HEK293 (cell line): ENCODE measurements around the gene FGD3.

Experiments
- CTCF ChIA-PET: fragments of 350-600 bp; formaldehyde crosslinking; extraction: SDS; loops from one replicate; lab custom pipeline; 2021; ENCODE audit warnings: antibody characterized with exemption; lab: Yijun Ruan, JAX
- POLR2A ChIA-PET: fragments of 300-600 bp; formaldehyde crosslinking; extraction: SDS; loops from one replicate; lab custom pipeline; 2020; ENCODE audit warnings: antibody characterized with exemption, inconsistent platforms; lab: Yijun Ruan, JAX
- H3K27ac ChIP-seq: fragments of 200-500 bp; sonication (Bioruptor generic); 2 replicates; pipeline ENCODE4 v1.5.1; 2014; ENCODE audit warnings: low read depth, low read length, control low read depth, inconsistent platforms; ENCODE audit errors: extremely low read depth
- H3K36me3 ChIP-seq, 2 experiments: fragments of 200-500 bp in 1 of 2; sonication (Bioruptor generic) in 1 of 2; 1 replicate in 1 of 2; 2 replicates in 1 of 2; pipeline ENCODE4 v1.5.1; 2014 to 2017; ENCODE audit warnings: inconsistent platforms in 2 of 2, low read length in 2 of 2; ENCODE audit not compliant: control insufficient read depth in 2 of 2, insufficient read depth in 1 of 2
- H3K4me1 ChIP-seq: fragments of 200-500 bp; sonication (Bioruptor generic); 2 replicates; pipeline ENCODE4 v1.5.1; 2014; ENCODE audit warnings: mild to moderate bottlenecking, low read length, inconsistent platforms; ENCODE audit not compliant: control insufficient read depth, insufficient read depth
- H3K4me3 ChIP-seq: 2 replicates; pipeline ENCODE4 v1.5.1; 2011; ENCODE audit warnings: low read depth, mild to moderate bottlenecking, control low read depth, low read length, moderate library complexity
- H3K9me3 ChIP-seq: fragments of 200-500 bp; sonication (Bioruptor generic); 2 replicates; pipeline ENCODE4 v1.5.1; 2014; ENCODE audit warnings: low read depth, low read length, inconsistent platforms; ENCODE audit not compliant: control insufficient read depth, insufficient read depth
- GFI1B ChIP-seq: fragments of 450-650 bp; formaldehyde crosslinking; IDR thresholded peaks from 2 replicates; pipeline ENCODE4 v1.5.1; 2016; ENCODE audit warnings: missing biosample characterization, missing genetic modification characterization
- KLF7 ChIP-seq: fragments of 450-650 bp; formaldehyde crosslinking; IDR thresholded peaks from 2 replicates; pipeline ENCODE4 v1.5.1; 2016; ENCODE audit warnings: missing biosample characterization, missing genetic modification characterization, borderline replicate concordance
- PRDM10 ChIP-seq: fragments of 450-650 bp; formaldehyde crosslinking; IDR thresholded peaks from 2 replicates; pipeline ENCODE4 v1.5.1; 2016; ENCODE audit warnings: missing biosample characterization, missing genetic modification characterization
- SCRT1 ChIP-seq: fragments of 450-650 bp; formaldehyde crosslinking; IDR thresholded peaks from 2 replicates; pipeline ENCODE4 v1.5.1; 2016; ENCODE audit warnings: missing biosample characterization, missing genetic modification characterization, borderline replicate concordance
- ZBTB17 ChIP-seq: fragments of 450-650 bp; formaldehyde crosslinking; IDR thresholded peaks from 2 replicates; pipeline ENCODE4 v1.5.1; 2016; ENCODE audit warnings: missing biosample characterization, missing genetic modification characterization
- ZNF114 ChIP-seq: fragments of 450-650 bp; formaldehyde crosslinking; IDR thresholded peaks from 2 replicates; pipeline ENCODE4 v1.5.0; 2017; ENCODE audit warnings: missing biosample characterization, missing genetic modification characterization
- ZNF132 ChIP-seq: fragments of 450-650 bp; formaldehyde crosslinking; IDR thresholded peaks from 2 replicates; pipeline ENCODE4 v1.5.1; 2017; ENCODE audit warnings: missing biosample characterization, missing genetic modification characterization, borderline replicate concordance
- ZNF169 ChIP-seq: fragments of 450-650 bp; formaldehyde crosslinking; IDR thresholded peaks from 2 replicates; pipeline ENCODE4 v1.5.1; 2016; ENCODE audit warnings: missing biosample characterization, missing genetic modification characterization
- ZNF223 ChIP-seq: fragments of 450-650 bp; formaldehyde crosslinking; IDR thresholded peaks from 2 replicates; pipeline ENCODE4 v1.5.1; 2016; ENCODE audit warnings: missing biosample characterization, missing genetic modification characterization
- ZNF23 ChIP-seq: fragments of 450-650 bp; formaldehyde crosslinking; IDR thresholded peaks from 2 replicates; pipeline ENCODE4 v1.5.1; 2016; ENCODE audit warnings: missing biosample characterization, missing genetic modification characterization, borderline replicate concordance
- ZNF239 ChIP-seq: fragments of 450-650 bp; formaldehyde crosslinking; IDR thresholded peaks from 2 replicates; pipeline ENCODE4 v1.5.1; 2016; ENCODE audit warnings: missing biosample characterization, missing genetic modification characterization
- ZNF335 ChIP-seq: fragments of 450-650 bp; formaldehyde crosslinking; conservative IDR thresholded peaks from 2 replicates; pipeline ENCODE4 v1.5.1; 2016; ENCODE audit warnings: missing biosample characterization, missing genetic modification characterization
- ZNF398 ChIP-seq: fragments of 450-650 bp; formaldehyde crosslinking; IDR thresholded peaks from 2 replicates; pipeline ENCODE4 v1.5.1; 2017; ENCODE audit warnings: missing biosample characterization, missing genetic modification characterization
- ZNF426 ChIP-seq: fragments of 450-650 bp; formaldehyde crosslinking; IDR thresholded peaks from 2 replicates; pipeline ENCODE4 v1.5.1; 2017; ENCODE audit warnings: missing biosample characterization, missing genetic modification characterization, mild to moderate bottlenecking, inconsistent platforms, moderate library complexity
- ZNF433 ChIP-seq: fragments of 450-650 bp; formaldehyde crosslinking; IDR thresholded peaks from 2 replicates; pipeline ENCODE4 v1.5.1; 2016; ENCODE audit warnings: missing biosample characterization, missing genetic modification characterization, low read depth
- ZNF473 ChIP-seq: fragments of 450-650 bp; formaldehyde crosslinking; IDR thresholded peaks from 2 replicates; pipeline ENCODE4 v1.5.1; 2017; ENCODE audit warnings: missing biosample characterization, missing genetic modification characterization
- ZNF521 ChIP-seq: fragments of 450-650 bp; formaldehyde crosslinking; IDR thresholded peaks from 2 replicates; pipeline ENCODE4 v1.5.1; 2017; ENCODE audit warnings: missing biosample characterization, mild to moderate bottlenecking, missing genetic modification characterization
- ZNF660 ChIP-seq: fragments of 450-650 bp; IDR thresholded peaks from 2 replicates; pipeline ENCODE4 v1.5.1; 2018; ENCODE audit warnings: missing biosample characterization, mild to moderate bottlenecking, missing genetic modification characterization
- ZNF792 ChIP-seq: fragments of 450-650 bp; formaldehyde crosslinking; IDR thresholded peaks from 2 replicates; pipeline ENCODE4 v1.5.1; 2016; ENCODE audit warnings: missing biosample characterization, missing genetic modification characterization
- TF ChIP-seq, protein P1 (sequence below): fragments of 450-650 bp; formaldehyde crosslinking; IDR thresholded peaks from 2 replicates; pipeline ENCODE4 v1.5.1; 2016; ENCODE audit warnings: missing biosample characterization, missing genetic modification characterization
- TF ChIP-seq, protein P2 (sequence below): fragments of 450-650 bp; formaldehyde crosslinking; IDR thresholded peaks from 2 replicates; pipeline ENCODE4 v1.5.1; 2016; ENCODE audit warnings: missing biosample characterization, missing genetic modification characterization

The FGD3 gene

GRCh38 chr9:93061791-93062763 is 114.8 kb downstream of the FGD3 start (continued):
- TF ChIP-seq, protein P1, sequence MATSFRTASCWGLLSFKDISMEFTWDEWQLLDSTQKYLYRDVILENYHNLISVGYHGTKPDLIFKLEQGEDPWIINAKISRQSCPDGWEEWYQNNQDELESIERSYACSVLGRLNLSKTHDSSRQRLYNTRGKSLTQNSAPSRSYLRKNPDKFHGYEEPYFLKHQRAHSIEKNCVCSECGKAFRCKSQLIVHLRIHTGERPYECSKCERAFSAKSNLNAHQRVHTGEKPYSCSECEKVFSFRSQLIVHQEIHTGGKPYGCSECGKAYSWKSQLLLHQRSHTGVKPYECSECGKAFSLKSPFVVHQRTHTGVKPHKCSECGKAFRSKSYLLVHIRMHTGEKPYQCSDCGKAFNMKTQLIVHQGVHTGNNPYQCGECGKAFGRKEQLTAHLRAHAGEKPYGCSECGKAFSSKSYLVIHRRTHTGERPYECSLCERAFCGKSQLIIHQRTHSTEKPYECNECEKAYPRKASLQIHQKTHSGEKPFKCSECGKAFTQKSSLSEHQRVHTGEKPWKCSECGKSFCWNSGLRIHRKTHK (tag by site-specific recombination): no peak
- TF ChIP-seq ZNF114 (tag by site-specific recombination) (no peak), ZNF169 (tag by site-specific recombination) (no peak), ZNF792 (no peak)

DNA sequence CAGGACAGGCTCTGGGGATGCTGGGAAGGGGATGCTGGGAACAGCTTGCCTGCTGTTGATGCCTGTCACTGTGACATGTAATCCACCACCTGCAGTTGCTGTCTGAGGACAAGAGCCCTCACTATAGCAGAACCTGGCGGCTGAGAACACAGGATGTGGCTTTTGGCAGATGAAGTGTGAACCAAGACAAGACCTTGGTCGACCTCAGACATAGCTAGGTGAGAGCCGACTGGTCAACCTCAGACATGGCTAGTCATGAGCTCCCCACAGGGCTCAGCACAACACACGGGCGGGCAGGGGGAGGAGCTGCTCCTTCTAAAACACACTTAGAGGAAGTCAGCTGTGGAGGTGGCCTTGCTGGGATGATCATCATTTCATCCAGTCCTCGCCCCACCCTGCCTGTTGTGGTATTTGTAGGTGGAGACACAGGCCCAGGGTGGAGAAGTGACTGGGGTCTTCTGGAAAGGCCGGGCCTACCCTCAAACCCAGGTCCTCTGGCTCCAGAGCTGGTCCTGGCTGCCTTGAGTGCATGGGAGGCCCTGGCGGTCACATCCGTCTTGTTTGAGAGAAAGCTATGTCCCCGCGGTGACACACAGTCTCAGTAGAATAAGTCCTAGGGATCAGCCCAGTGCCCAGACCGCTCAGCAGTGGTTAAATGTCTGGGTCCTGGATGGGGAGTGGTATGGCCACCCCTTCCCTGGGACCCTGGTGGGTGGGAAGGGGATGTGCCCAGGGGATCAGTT is 117.2 kb downstream of the FGD3 start:
- Histone ChIP-seq H3K9me3 (no peaks in the 10 kb centered on the region), H3K4me3 (no peak overlapping the region)
- TF ChIP-seq ZNF239 (tag by site-specific recombination): no peak
- no peak for TF ChIP-seq ZNF473 (tag by site-specific recombination)
- no peak for TF ChIP-seq ZNF426
- no peak for TF ChIP-seq ZNF23 (tag by site-specific recombination)
- TF ChIP-seq ZNF132: no peak
- TF ChIP-seq ZBTB17: peak; percentile 72
- TF ChIP-seq, all 188 proteins: peak for 1
- no peaks in the 10 kb centered on the region for H3K36me3 ChIP-seq
- ChIA-PET POLR2A (interaction anchor here (0.5 kb wide), 1 partner anchor 26 kb away, joined by 3 read pairs; no protein-coding TSS in a partner anchor), CTCF (interaction anchor here (0.6 kb wide), 1 partner anchor 108 kb away, joined by 3 read pairs; no protein-coding TSS in a partner anchor)
- H3K27ac ChIP-seq: no peak overlapping the region
- H3K4me1 ChIP-seq: no peaks in the 10 kb centered on the region

GRCh38 chr9:93065135-93065720 is 117.9 kb downstream of the FGD3 start:
- ChIA-PET POLR2A (interaction anchor here (0.5 kb wide), 1 partner anchor 26 kb away, joined by 3 read pairs; no protein-coding TSS in a partner anchor), CTCF (no interaction called here)
- no peaks in the 10 kb centered on the region for H3K9me3 ChIP-seq
- H3K27ac ChIP-seq: no peak overlapping the region
- no peaks in the 10 kb centered on the region for H3K4me1 ChIP-seq
- H3K36me3 ChIP-seq: no peaks in the 10 kb centered on the region
- H3K4me3 ChIP-seq: no peak overlapping the region
- no peak for TF ChIP-seq ZNF239 (tag by site-specific recombination)
- TF ChIP-seq ZNF398: no peak
- TF ChIP-seq ZNF433: no peak
- TF ChIP-seq, protein P2, sequence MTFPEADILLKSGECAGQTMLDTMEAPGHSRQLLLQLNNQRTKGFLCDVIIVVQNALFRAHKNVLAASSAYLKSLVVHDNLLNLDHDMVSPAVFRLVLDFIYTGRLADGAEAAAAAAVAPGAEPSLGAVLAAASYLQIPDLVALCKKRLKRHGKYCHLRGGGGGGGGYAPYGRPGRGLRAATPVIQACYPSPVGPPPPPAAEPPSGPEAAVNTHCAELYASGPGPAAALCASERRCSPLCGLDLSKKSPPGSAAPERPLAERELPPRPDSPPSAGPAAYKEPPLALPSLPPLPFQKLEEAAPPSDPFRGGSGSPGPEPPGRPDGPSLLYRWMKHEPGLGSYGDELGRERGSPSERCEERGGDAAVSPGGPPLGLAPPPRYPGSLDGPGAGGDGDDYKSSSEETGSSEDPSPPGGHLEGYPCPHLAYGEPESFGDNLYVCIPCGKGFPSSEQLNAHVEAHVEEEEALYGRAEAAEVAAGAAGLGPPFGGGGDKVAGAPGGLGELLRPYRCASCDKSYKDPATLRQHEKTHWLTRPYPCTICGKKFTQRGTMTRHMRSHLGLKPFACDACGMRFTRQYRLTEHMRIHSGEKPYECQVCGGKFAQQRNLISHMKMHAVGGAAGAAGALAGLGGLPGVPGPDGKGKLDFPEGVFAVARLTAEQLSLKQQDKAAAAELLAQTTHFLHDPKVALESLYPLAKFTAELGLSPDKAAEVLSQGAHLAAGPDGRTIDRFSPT: no peak
- TF ChIP-seq ZNF660: no peak
- TF ChIP-seq PRDM10 (tag by site-specific recombination): no peak
- TF ChIP-seq SCRT1 (tag by site-specific recombination): no peak
- TF ChIP-seq KLF7: no peak
- TF ChIP-seq GFI1B (tag by site-specific recombination): no peak
- TF ChIP-seq ZNF335 (tag by site-specific recombination): no peak
- TF ChIP-seq ZNF521 (tag by site-specific recombination): no peak
- no peak for TF ChIP-seq ZNF223
